GM23248 (cell line): ENCODE results near the gene MX1.

Experiments
- EZH2 ChIP-seq: fragments of 200-600 bp; sonication (generic); IDR thresholded peaks from 2 replicates; pipeline ENCODE4 v1.6.1; 2018; ENCODE audit warnings: antibody characterized with exemption, mild to moderate bottlenecking; ENCODE audit not compliant: insufficient read depth, poor library complexity, severe bottlenecking
- EZH2phosphoT487 ChIP-seq: fragments of 200-600 bp; sonication (generic); IDR thresholded peaks from 2 replicates; pipeline ENCODE4 v1.6.1; 2018; ENCODE audit warnings: antibody characterized with exemption, moderate library complexity, mild to moderate bottlenecking, low read depth; ENCODE audit not compliant: insufficient read depth

DNA sequence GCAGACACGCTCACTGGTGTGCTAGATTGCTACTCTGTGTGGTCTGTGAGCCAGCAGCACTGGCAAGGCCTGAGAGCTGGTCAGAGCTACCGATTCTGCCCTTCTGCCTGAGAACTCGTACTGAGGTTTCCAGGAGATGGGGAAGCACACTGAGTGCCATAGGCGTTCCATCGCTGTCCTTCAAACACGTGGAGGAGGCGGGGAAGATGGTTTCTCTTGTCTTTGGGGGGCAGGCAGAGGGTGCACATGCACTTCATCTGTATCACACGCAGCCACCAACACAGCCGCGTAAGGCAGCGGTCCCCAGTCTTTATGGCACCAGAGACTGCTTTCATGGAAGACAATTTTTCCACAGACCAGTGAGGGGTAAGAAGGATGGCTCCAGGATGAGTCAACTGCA, 23.8 kb upstream of the MX1 start:
- no peak for TF ChIP-seq EZH2
- TF ChIP-seq EZH2phosphoT487: no peak
